Kidney epithelial cell (primary cell): ENCODE results near the gene FYN. TPM values are rescaled to one million over a fixed set of nuclear protein-coding genes. Genes with fewer than 3 reads are reported as not detected.

Experiments
- DNase-seq: peaks from one replicate; pipeline ENCODE4 v3.0.0-alpha.2; 2010; ENCODE audit warnings: low read depth
- H3K27me3 ChIP-seq: 2 replicates; pipeline ENCODE4 v1.6.0; 2011; ENCODE audit warnings: low read length; ENCODE audit not compliant: control insufficient read depth, insufficient read depth
- H3K36me3 ChIP-seq: 2 replicates; pipeline ENCODE4 v1.5.1; 2011; ENCODE audit warnings: low read length; ENCODE audit not compliant: control insufficient read depth, insufficient read depth
- H3K4me3 ChIP-seq: 2 replicates; pipeline ENCODE4 v1.5.1; 2011; ENCODE audit warnings: low read depth, mild to moderate bottlenecking, control low read depth, low read length
- total RNA-seq: library from RNA; depleted of rRNA; stranded (reverse); fragments of >200 nt; gene quantifications from 2 replicates; pipeline ENCODE4 v1.2.3, GENCODE V29; 2015
- TF ChIP-seq, protein P1 (sequence below): IDR thresholded peaks from 2 replicates; pipeline ENCODE4 v1.5.1; 2011; ENCODE audit warnings: mild to moderate bottlenecking, moderate library complexity, low read length, control low read depth, inconsistent platforms; ENCODE audit not compliant: insufficient read depth, poor library complexity, severe bottlenecking

Gene FYN
- total RNA-seq, 1 donor from 2014 or later, result 133 TPM

DNA sequence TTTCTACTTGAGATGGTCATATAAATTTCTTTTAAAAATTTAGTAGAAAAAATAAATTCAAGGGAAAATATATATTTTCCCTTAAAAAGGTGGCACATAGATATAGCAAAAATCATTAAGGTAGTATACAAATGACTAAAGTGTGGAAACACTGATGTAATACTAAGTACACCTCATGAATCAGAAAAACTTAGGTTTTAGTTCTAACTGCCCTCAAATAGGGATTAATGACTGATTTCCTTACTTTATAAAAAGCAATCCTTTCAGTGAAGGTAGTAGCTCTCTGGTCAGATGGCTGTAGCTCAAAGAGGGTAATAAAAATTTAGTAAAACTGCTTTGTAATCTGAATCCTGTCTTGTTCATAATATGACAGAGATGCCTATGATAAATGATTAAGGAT, 63.5 kb downstream of the FYN start:
- Histone ChIP-seq H3K27me3 (no peaks in the 10 kb centered on the region), H3K36me3 (no peaks in the 10 kb centered on the region), H3K4me3 (no peak overlapping the region)
- TF ChIP-seq, protein P1, sequence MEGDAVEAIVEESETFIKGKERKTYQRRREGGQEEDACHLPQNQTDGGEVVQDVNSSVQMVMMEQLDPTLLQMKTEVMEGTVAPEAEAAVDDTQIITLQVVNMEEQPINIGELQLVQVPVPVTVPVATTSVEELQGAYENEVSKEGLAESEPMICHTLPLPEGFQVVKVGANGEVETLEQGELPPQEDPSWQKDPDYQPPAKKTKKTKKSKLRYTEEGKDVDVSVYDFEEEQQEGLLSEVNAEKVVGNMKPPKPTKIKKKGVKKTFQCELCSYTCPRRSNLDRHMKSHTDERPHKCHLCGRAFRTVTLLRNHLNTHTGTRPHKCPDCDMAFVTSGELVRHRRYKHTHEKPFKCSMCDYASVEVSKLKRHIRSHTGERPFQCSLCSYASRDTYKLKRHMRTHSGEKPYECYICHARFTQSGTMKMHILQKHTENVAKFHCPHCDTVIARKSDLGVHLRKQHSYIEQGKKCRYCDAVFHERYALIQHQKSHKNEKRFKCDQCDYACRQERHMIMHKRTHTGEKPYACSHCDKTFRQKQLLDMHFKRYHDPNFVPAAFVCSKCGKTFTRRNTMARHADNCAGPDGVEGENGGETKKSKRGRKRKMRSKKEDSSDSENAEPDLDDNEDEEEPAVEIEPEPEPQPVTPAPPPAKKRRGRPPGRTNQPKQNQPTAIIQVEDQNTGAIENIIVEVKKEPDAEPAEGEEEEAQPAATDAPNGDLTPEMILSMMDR, result no peak
- no peak for DNase-seq

DNA sequence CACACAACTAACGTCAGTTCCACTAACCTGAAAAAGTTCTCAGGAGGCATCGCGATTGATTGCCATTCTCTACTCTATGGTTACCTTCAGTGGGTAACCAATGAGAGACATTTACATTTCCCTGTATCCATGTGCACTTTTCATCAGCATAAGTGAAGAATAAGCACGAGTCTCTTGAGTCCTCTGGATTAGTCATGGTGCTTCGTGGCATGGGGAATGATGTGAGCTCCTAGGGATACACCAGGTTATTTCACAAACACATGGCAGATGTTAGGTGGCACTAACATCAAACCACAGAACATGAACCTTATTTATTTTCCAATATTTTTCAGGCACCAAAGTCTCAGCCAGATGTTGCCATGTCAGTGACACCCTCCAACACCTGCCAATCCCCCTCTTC, 64.0 kb downstream of the FYN start:
- Histone ChIP-seq H3K27me3 (no peaks in the 10 kb centered on the region), H3K36me3 (no peaks in the 10 kb centered on the region), H3K4me3 (no peak overlapping the region)
- DNase-seq, result no peak
- TF ChIP-seq, protein P1, result no peak

DNA sequence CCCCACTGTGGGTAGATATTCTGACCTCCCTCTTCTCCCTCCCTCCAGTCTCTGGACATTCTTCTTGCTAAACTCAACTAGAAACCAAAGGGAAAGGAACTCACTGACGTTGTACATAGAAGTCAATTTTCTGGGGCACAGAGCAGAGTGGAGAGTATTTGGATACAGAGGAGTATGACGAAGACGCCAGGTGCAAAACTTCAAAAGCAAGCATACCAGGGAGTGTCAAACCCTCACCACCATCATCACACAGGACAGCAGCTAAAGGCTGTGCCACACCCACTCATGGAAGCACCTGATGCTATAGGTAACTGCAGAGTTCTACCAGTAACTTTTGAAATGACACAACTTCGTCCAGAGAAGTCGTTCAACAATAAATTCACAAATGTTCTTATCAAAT, 64.8 kb downstream of the FYN start:
- TF ChIP-seq, protein P1, result no peak
- H3K36me3 ChIP-seq, result no peaks in the 10 kb centered on the region
- H3K27me3 ChIP-seq, result no peaks in the 10 kb centered on the region
- no peak overlapping the region for H3K4me3 ChIP-seq
- DNase-seq, result no peak

DNA sequence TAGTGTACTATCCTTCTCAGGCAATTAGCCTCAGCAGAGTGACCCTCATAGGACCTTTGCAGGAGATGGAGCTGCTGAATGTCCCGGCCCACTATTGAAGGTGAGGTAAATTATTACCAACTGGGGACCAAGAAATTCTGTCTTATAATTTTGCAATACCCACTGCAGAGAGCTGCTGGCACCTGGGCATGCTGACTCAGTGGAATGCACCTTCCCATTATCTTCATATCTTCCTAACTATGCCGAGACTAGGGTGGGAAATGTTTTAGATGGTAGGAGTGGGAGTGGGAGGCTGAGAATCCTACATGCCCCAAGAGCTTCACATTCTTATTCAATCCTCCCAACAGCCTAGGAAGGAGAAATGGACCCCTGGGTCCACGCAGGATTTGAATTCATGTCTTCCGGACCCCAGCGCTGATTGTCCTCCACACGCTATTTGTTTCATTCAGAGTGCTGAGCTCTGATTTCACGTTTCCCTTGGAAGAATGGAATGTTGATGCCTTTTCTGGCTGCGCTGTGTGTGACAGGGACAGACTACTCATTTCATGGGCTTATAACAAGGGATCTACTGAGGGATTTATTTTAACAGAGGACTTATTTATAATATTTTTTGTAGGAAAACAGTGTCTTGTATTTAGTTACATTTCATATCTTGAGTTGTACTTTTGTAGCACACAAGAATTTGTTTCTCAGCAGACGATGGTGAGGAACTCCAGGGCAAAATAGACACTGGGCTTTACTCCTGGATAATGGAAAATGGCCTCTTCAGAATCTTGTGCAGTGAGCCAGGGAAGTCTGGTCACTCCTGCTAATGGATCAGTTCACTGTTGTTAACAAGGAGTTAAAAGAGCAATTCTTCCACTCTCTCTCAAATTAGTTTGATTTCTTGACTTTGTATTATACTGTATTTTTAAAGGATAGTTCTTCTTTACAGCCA, 66.4 kb downstream of the FYN start:
- Histone ChIP-seq H3K27me3 (no peaks in the 10 kb centered on the region), H3K4me3 (no peak overlapping the region), H3K36me3 (no peaks in the 10 kb centered on the region)
- TF ChIP-seq, protein P1, result no peak
- no peak for DNase-seq

DNA sequence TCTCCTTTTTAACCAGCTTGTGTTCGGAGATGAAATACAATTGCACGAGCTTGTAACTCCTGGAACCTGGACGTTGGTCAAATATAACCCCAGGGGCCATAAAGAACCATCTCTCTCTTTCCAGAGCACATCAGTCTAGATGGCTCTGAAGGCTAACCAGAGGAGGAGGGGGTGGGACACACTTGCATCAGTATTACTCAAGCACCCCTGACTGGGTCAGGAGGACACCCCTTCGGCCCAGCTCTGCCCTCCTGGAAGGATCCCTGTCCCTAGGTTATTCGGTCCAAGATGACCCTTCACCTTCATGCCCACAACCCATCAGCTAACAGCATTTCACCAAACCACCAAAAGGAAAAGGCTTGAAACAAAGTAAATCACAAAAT, 67.1 kb downstream of the FYN start:
- TF ChIP-seq, protein P1, result no peak

More for the DNA sequence above, 67.1 kb downstream of the FYN start:
- Histone ChIP-seq H3K27me3 (no peaks in the 10 kb centered on the region), H3K4me3 (no peak overlapping the region), H3K36me3 (no peaks in the 10 kb centered on the region)
- DNase-seq, result no peak
